Peyer's patch (tissue), 4 donors: ENCODE measurements around the gene AHDC1.

Experiments
- POLR2A ChIP-seq, 2 donors: fragments of 450-650 bp; IDR thresholded peaks; one replicate each; pipeline ENCODE4 v1.5.1; 2017; ENCODE audit warnings: antibody characterized with exemption in 2 of 2, mild to moderate bottlenecking in 2 of 2, moderate library complexity in 2 of 2
- TF ChIP-seq, protein P1 (sequence below), 6 experiments: fragments of 450-650 bp in 4 of 6; fragments of 200-600 bp in 2 of 6; sonication (generic) in 1 of 6; IDR thresholded peaks; one replicate each; pipeline ENCODE4 v1.5.1; 2017 to 2019; ENCODE audit warnings: antibody characterized with exemption in 6 of 6, mild to moderate bottlenecking in 3 of 6, moderate library complexity in 1 of 6

DNA sequence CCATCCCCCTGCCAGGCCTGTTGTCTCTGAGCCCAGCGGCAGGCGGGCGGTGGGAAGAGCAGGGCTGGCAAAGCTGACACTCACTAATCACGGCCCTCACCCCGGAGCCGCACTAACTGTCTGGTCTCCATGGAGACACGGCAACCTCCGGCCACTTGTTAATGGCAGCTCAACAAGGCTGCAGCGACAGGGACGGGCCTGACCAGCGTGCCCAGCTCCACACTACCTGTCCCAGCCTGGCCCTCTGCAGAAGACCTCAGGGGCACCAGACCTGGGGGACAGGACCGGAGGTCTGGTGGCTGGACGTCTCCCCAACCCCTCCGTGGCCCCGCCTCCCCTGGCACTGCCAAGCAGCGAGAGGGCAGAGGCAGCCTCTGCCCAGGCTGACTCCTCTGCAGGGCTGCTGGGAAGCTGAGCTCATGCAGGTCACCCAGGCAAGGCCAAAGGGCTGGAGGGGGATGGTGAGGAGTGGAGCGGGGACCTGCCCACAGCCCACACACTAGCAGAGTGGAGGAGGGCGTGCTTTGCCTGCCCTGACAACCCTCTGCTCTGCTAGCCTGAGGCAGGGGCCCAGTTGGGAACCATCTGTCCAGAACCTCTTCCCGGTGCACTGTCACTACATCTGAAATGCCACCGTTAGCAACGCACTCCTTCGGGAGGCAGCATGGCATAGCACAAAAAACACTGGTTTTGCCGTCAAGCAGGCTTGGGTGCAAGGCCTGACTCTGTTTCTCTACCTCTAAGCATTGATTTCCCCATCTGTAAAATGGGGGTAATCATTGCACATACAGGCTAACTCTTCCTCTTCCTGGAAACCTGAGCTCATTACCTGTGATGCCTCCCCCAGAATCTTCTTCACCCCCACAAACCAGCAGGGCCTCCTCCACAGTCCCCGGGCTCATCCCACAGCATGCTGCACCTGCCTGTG lies 84.3 kb downstream of the AHDC1 start:
- TF ChIP-seq POLR2A (IDR thresholded peaks at IDR 0.05), result peak in 1 of 2 donors; percentile 11
- TF ChIP-seq, protein P1, sequence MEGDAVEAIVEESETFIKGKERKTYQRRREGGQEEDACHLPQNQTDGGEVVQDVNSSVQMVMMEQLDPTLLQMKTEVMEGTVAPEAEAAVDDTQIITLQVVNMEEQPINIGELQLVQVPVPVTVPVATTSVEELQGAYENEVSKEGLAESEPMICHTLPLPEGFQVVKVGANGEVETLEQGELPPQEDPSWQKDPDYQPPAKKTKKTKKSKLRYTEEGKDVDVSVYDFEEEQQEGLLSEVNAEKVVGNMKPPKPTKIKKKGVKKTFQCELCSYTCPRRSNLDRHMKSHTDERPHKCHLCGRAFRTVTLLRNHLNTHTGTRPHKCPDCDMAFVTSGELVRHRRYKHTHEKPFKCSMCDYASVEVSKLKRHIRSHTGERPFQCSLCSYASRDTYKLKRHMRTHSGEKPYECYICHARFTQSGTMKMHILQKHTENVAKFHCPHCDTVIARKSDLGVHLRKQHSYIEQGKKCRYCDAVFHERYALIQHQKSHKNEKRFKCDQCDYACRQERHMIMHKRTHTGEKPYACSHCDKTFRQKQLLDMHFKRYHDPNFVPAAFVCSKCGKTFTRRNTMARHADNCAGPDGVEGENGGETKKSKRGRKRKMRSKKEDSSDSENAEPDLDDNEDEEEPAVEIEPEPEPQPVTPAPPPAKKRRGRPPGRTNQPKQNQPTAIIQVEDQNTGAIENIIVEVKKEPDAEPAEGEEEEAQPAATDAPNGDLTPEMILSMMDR (IDR thresholded peaks at IDR 0.05), result no peak
